Measurements from ENCODE around the gene PRRG2. TPM values are rescaled to one million over a fixed set of nuclear protein-coding genes. Genes with fewer than 3 reads are reported as not detected.
A peak's percentile ranks its signal among the peaks of the same experiment; 100 is the strongest.

Gene PRRG2
- total and polyA plus RNA-seq, 2 of the 13 experiments (the other 11 are each of a cell fraction or from before 2014, with no cell fraction given): 0.66 to 0.82 TPM

DNA sequence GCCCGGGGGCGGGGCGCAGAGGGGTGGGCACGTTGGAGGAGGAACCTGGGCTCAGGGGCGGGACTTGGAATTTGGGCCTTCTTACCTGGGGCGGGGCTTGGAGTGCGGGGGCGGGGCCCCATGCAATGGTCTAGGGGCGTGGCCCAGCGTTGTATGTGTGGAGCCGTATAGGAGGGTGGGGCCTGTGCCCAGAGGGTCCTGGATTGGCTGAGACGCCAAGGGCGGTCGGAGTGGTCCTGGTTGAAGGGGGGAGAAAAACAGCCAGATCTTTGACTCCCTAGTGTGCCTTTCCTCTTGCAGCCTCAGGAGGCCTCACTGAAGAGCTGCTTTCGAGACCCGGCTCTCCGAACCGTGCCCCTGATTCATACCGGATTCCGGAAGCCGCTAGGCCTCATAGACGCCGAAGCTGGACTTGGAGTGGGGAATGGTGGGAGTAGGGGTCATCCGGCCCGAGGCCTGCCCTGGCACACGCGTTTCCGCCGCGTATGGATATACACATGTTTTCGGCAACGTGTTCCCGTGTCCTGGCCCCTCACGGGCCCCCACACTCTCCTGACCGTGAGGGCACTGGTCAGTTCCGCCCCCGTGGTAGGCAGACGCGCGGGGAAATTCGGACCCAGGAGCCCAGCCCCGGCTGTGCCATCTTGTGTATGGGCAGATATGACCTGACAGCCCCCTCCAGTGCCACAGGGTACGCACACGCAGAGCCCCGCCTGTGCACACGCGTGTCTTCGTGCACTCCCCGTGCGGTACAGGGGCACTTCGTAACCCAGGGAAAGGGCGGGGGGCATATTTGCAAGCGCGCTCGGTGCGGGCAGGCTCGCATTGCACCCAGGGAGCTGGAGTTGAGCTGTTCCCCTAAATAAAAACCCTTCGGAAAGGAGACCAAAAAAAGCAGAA, 9.2 kb downstream of the PRRG2 start (continued):
- TF ChIP-seq, protein P1, sequence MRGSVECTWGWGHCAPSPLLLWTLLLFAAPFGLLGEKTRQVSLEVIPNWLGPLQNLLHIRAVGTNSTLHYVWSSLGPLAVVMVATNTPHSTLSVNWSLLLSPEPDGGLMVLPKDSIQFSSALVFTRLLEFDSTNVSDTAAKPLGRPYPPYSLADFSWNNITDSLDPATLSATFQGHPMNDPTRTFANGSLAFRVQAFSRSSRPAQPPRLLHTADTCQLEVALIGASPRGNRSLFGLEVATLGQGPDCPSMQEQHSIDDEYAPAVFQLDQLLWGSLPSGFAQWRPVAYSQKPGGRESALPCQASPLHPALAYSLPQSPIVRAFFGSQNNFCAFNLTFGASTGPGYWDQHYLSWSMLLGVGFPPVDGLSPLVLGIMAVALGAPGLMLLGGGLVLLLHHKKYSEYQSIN (CRISPR knock-in tag; IDR thresholded peaks at IDR 0.05; ENCODE audit: borderline replicate concordance): no peak
- TF ChIP-seq KAT7 (CRISPR knock-in tag; IDR thresholded peaks at IDR 0.05; ENCODE audit: borderline replicate concordance): peak; percentile 80; the same call in 1 of the 2 replicates
- TF ChIP-seq SIX4 (CRISPR knock-in tag; IDR thresholded peaks at IDR 0.05): no peak
- peak; percentile 71; the same call in 1 of the 2 replicates for TF ChIP-seq ZNF225 (CRISPR knock-in tag; IDR thresholded peaks at IDR 0.05)
- no peak for TF ChIP-seq CEBPG (CRISPR knock-in tag; IDR thresholded peaks at IDR 0.05)
- no peak for TF ChIP-seq NCOA1 (CRISPR knock-in tag; IDR thresholded peaks at IDR 0.05)
- TF ChIP-seq ZNF367 (CRISPR knock-in tag; IDR thresholded peaks at IDR 0.05; ENCODE audit: borderline replicate concordance): no peak; the same call in 1 of the 2 replicates
- TF ChIP-seq FOXP1 (IDR thresholded peaks at IDR 0.05): no peak
- TF ChIP-seq FOXP1 (CRISPR knock-in tag; IDR thresholded peaks at IDR 0.05): no peak
- TF ChIP-seq YEATS2 (CRISPR knock-in tag; IDR thresholded peaks at IDR 0.05; ENCODE audit: borderline replicate concordance): peak; percentile 22; the same call in 1 of the 2 replicates
- peak; percentile 79; the same call in 1 of the 2 replicates for TF ChIP-seq ZNF160 (CRISPR knock-in tag; IDR thresholded peaks at IDR 0.05)
- TF ChIP-seq TGIF2 (CRISPR knock-in tag; IDR thresholded peaks at IDR 0.05): 0 out of 2 replicates have a peak, but pooled peaks have one; percentile 17
- TF ChIP-seq, protein P2, sequence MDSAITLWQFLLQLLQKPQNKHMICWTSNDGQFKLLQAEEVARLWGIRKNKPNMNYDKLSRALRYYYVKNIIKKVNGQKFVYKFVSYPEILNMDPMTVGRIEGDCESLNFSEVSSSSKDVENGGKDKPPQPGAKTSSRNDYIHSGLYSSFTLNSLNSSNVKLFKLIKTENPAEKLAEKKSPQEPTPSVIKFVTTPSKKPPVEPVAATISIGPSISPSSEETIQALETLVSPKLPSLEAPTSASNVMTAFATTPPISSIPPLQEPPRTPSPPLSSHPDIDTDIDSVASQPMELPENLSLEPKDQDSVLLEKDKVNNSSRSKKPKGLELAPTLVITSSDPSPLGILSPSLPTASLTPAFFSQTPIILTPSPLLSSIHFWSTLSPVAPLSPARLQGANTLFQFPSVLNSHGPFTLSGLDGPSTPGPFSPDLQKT (CRISPR knock-in tag; IDR thresholded peaks at IDR 0.05; ENCODE audit: borderline replicate concordance): 0 out of 2 replicates have a peak, but pooled peaks have one; percentile 65
- TF ChIP-seq SMAD9 (CRISPR knock-in tag; IDR thresholded peaks at IDR 0.05): 0 out of 2 replicates have a peak, but pooled peaks have one; percentile 37
- TF ChIP-seq ZMYM2 (CRISPR knock-in tag; IDR thresholded peaks at IDR 0.05): no peak
- TF ChIP-seq, protein P3, sequence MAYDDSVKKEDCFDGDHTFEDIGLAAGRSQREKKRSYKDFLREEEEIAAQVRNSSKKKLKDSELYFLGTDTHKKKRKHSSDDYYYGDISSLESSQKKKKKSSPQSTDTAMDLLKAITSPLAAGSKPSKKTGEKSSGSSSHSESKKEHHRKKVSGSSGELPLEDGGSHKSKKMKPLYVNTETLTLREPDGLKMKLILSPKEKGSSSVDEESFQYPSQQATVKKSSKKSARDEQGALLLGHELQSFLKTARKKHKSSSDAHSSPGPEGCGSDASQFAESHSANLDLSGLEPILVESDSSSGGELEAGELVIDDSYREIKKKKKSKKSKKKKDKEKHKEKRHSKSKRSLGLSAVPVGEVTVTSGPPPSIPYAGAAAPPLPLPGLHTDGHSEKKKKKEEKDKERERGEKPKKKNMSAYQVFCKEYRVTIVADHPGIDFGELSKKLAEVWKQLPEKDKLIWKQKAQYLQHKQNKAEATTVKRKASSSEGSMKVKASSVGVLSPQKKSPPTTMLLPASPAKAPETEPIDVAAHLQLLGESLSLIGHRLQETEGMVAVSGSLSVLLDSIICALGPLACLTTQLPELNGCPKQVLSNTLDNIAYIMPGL (CRISPR knock-in tag; IDR thresholded peaks at IDR 0.05; ENCODE audit: borderline replicate concordance in 1 of 2, low read depth in 1 of 2): peak; percentile 35 to 68
- no peak for TF ChIP-seq ZKSCAN1 (IDR thresholded peaks at IDR 0.05; ENCODE audit: low read length)
- TF ChIP-seq U2AF2 (IDR thresholded peaks at IDR 0.05; ENCODE audit: low read depth, low read length): no peak
- TF ChIP-seq JDP2 (CRISPR knock-in tag; IDR thresholded peaks at IDR 0.05; ENCODE audit: borderline replicate concordance): no peak
- TF ChIP-seq ZZZ3 (CRISPR knock-in tag; IDR thresholded peaks at IDR 0.05; ENCODE audit: borderline replicate concordance): no peak
- TF ChIP-seq ISX (CRISPR knock-in tag; conservative IDR thresholded peaks at IDR 0.05): no peak
- no peak for TF ChIP-seq ZNF256 (CRISPR knock-in tag; conservative IDR thresholded peaks at IDR 0.05)
- TF ChIP-seq TOPORS (CRISPR knock-in tag; IDR thresholded peaks at IDR 0.05): 0 out of 2 replicates have a peak, but pooled peaks have one; percentile 61
- TF ChIP-seq ZNF552 (CRISPR knock-in tag; IDR thresholded peaks at IDR 0.05; ENCODE audit: borderline replicate concordance): no peak
- TF ChIP-seq NFE2L1 (CRISPR knock-in tag; IDR thresholded peaks at IDR 0.05; ENCODE audit: borderline replicate concordance): no peak
- TF ChIP-seq MIER2 (CRISPR knock-in tag; IDR thresholded peaks at IDR 0.05): 0 out of 2 replicates have a peak, but pooled peaks have one; percentile 34
- no peak for TF ChIP-seq RORA (CRISPR knock-in tag; IDR thresholded peaks at IDR 0.05)
- no peak for TF ChIP-seq ZNF841 (CRISPR knock-in tag; IDR thresholded peaks at IDR 0.05; ENCODE audit: borderline replicate concordance)

Data from HepG2 (cell line).